ENCODE measurements around the gene IER5. TPM values are rescaled to one million over a fixed set of nuclear protein-coding genes. Genes with fewer than 3 reads are reported as not detected.

IER5 gene
- total RNA-seq, 5 donors from 2014 or later (not counting 1 experiment from before 2014, with no cell fraction given), result 26.6 to 85.5 (median 32.2) TPM

GRCh38 chr1:181123173-181123572 lies 34.7 kb downstream of the IER5 start:
- Mint-ChIP-seq H3K27me3 (no peaks in the 10 kb centered on the region), H3K4me1 (peaks cover 0 to 4% (median 0%) of the 10 kb centered on the region in 3 donors), H3K4me3 (no peak overlapping the region), H3K36me3 (no peaks in the 10 kb centered on the region), H3K9me3 (no peaks in the 10 kb centered on the region), H3K27ac (no peak overlapping the region)
- Histone ChIP-seq H3K9me3 (no peaks in the 10 kb centered on the region), H3K27me3 (replicated peaks in 1 of 2; ENCODE audit: control insufficient read depth in 2 of 2, extremely low read depth in 1 of 2, insufficient read depth in 2 of 2, low read length in 1 of 2) (peaks cover 0 to 6% of the 10 kb centered on the region in 2 experiments), H3K4me3 (ENCODE audit: control insufficient read depth in 1 of 2, extremely low read depth in 1 of 2, low read length in 1 of 2) (no peak overlapping the region), H3K36me3 (ENCODE audit: control insufficient read depth in 2 of 2, extremely low read depth in 1 of 2, insufficient read depth in 1 of 2, low read length in 1 of 2) (no peaks in the 10 kb centered on the region), H3K4me1 (ENCODE audit: control insufficient read depth in 1 of 2, extremely low read depth in 1 of 2, insufficient read depth in 2 of 2, low read length in 2 of 2) (no peaks in the 10 kb centered on the region), H3K27ac (ENCODE audit: low read length) (no peak overlapping the region)
- DNase-seq (no peak), ATAC-seq (replicated peaks in 1 of 4) (no peak)
- ChIA-PET CTCF (interaction anchor here in 1 of 2 donors (0.7 to 1.1 kb wide), 2 partner anchors 19 to 630 kb away, joined by 3 to 8 read pairs; no protein-coding TSS in a partner anchor), POLR2A (no interaction called here)
- WGBS (ENCODE audit: insufficient coverage), result no CpG with 5 or more reads among the region's 3 CpGs

GRCh38 chr1:181124291-181124751 lies 35.8 kb downstream of the IER5 start:
- H3K27me3 Mint-ChIP-seq, result peaks cover 3 to 6% of the 10 kb centered on the region in 2 donors
- CTCF ChIA-PET, result interaction anchor here in 1 of 2 donors (0.6 kb wide), 1 partner anchor 1001 kb away, joined by 5 read pairs; no protein-coding TSS in a partner anchor
- no peak overlapping the region for H3K4me3 Mint-ChIP-seq
- H3K4me3 ChIP-seq (ENCODE audit: control insufficient read depth in 1 of 2, extremely low read depth in 1 of 2, low read length in 1 of 2), result no peak overlapping the region
- DNase-seq (no peak), ATAC-seq (replicated peaks in 1 of 4) (no peak)
- H3K27ac Mint-ChIP-seq, result no peak overlapping the region
- 0% methylated on average over 2 of the region's 2 CpGs for WGBS (ENCODE audit: insufficient coverage)
- H3K4me1 Mint-ChIP-seq, result peaks cover 5 to 9% (median 8%) of the 10 kb centered on the region in 3 donors
- peaks cover 0 to 12% of the 10 kb centered on the region in 2 experiments for H3K27me3 ChIP-seq (replicated peaks in 1 of 2; ENCODE audit: control insufficient read depth in 2 of 2, extremely low read depth in 1 of 2, insufficient read depth in 2 of 2, low read length in 1 of 2)
- POLR2A ChIA-PET, result no interaction called here
- H3K4me1 ChIP-seq (ENCODE audit: control insufficient read depth in 1 of 2, extremely low read depth in 1 of 2, insufficient read depth in 2 of 2, low read length in 2 of 2), result peaks cover 0 to 2% of the 10 kb centered on the region in 2 experiments
- no peak overlapping the region for H3K27ac ChIP-seq (ENCODE audit: low read length)
- no peaks in the 10 kb centered on the region for H3K9me3 Mint-ChIP-seq
- H3K36me3 ChIP-seq (ENCODE audit: control insufficient read depth in 2 of 2, extremely low read depth in 1 of 2, insufficient read depth in 1 of 2, low read length in 1 of 2), result no peaks in the 10 kb centered on the region
- no peaks in the 10 kb centered on the region for H3K36me3 Mint-ChIP-seq
- H3K9me3 ChIP-seq, result no peaks in the 10 kb centered on the region

- Histone ChIP-seq H3K4me3 (ENCODE audit: control insufficient read depth in 1 of 2, extremely low read depth in 1 of 2, low read length in 1 of 2) (no peak overlapping the region), H3K27me3 (replicated peaks in 1 of 2; ENCODE audit: control insufficient read depth in 2 of 2, extremely low read depth in 1 of 2, insufficient read depth in 2 of 2, low read length in 1 of 2) (peaks cover 0 to 15% of the 10 kb centered on the region in 2 experiments), H3K27ac (ENCODE audit: low read length) (no peak overlapping the region), H3K36me3 (ENCODE audit: control insufficient read depth in 2 of 2, extremely low read depth in 1 of 2, insufficient read depth in 1 of 2, low read length in 1 of 2) (no peaks in the 10 kb centered on the region), H3K9me3 (no peaks in the 10 kb centered on the region), H3K4me1 (ENCODE audit: control insufficient read depth in 1 of 2, extremely low read depth in 1 of 2, insufficient read depth in 2 of 2, low read length in 2 of 2) (peaks cover 0 to 2% of the 10 kb centered on the region in 2 experiments)
- no peak for DNase-seq
- ATAC-seq (replicated peaks in 1 of 4), result no peak
- ChIA-PET CTCF (no interaction called here), POLR2A (interaction anchor here in 1 of 2 donors (0.5 kb wide), 1 partner anchor 42 kb away, joined by 8 read pairs; no protein-coding TSS in a partner anchor)
- 67% methylated on average over 3 of the region's 4 CpGs for WGBS (ENCODE audit: insufficient coverage)
- Mint-ChIP-seq H3K4me3 (no peak overlapping the region), H3K27me3 (peaks cover 3 to 6% of the 10 kb centered on the region in 2 donors), H3K36me3 (no peaks in the 10 kb centered on the region), H3K9me3 (no peaks in the 10 kb centered on the region), H3K27ac (no peak overlapping the region), H3K4me1 (peaks cover 5 to 22% (median 13%) of the 10 kb centered on the region in 3 donors)
These were observed 37.8 kb downstream of the IER5 start for GRCh38 chr1:181126289-181126688.

- peaks cover 5 to 22% (median 13%) of the 10 kb centered on the region in 3 donors for H3K4me1 Mint-ChIP-seq
- 79% methylated on average over 7 of the region's 10 CpGs for WGBS (ENCODE audit: insufficient coverage)
- ChIA-PET CTCF (interaction anchor here in 1 of 2 donors (0.6 to 0.8 kb wide), 3 partner anchors 18 to 38 kb away, joined by 3 to 4 read pairs (median 3); no protein-coding TSS in a partner anchor), POLR2A (interaction anchor here in 1 of 2 donors (0.5 kb wide), 1 partner anchor 43 kb away, joined by 8 read pairs; no protein-coding TSS in a partner anchor)
- Histone ChIP-seq H3K9me3 (no peaks in the 10 kb centered on the region), H3K4me1 (ENCODE audit: control insufficient read depth in 1 of 2, extremely low read depth in 1 of 2, insufficient read depth in 2 of 2, low read length in 2 of 2) (peaks cover 0 to 2% of the 10 kb centered on the region in 2 experiments), H3K4me3 (ENCODE audit: control insufficient read depth in 1 of 2, extremely low read depth in 1 of 2, low read length in 1 of 2) (no peak overlapping the region), H3K36me3 (ENCODE audit: control insufficient read depth in 2 of 2, extremely low read depth in 1 of 2, insufficient read depth in 1 of 2, low read length in 1 of 2) (no peaks in the 10 kb centered on the region), H3K27ac (ENCODE audit: low read length) (no peak overlapping the region), H3K27me3 (replicated peaks in 1 of 2; ENCODE audit: control insufficient read depth in 2 of 2, extremely low read depth in 1 of 2, insufficient read depth in 2 of 2, low read length in 1 of 2) (peaks cover 0 to 15% of the 10 kb centered on the region in 2 experiments)
- H3K9me3 Mint-ChIP-seq, result no peaks in the 10 kb centered on the region
- DNase-seq (no peak), ATAC-seq (replicated peaks in 1 of 4) (no peak)
- no peak overlapping the region for H3K4me3 Mint-ChIP-seq
- peaks cover 3 to 6% of the 10 kb centered on the region in 2 donors for H3K27me3 Mint-ChIP-seq
- H3K27ac Mint-ChIP-seq, result no peak overlapping the region
- no peaks in the 10 kb centered on the region for H3K36me3 Mint-ChIP-seq
These were observed 38.5 kb downstream of the IER5 start for GRCh38 chr1:181126871-181127587.

GRCh38 chr1:181127898-181128453 lies 39.5 kb downstream of the IER5 start:
- Mint-ChIP-seq H3K27me3 (peaks cover 3 to 6% of the 10 kb centered on the region in 2 donors), H3K4me1 (peaks cover 5 to 22% (median 13%) of the 10 kb centered on the region in 3 donors), H3K27ac (no peak overlapping the region), H3K36me3 (no peaks in the 10 kb centered on the region), H3K9me3 (no peaks in the 10 kb centered on the region), H3K4me3 (no peak overlapping the region)
- Histone ChIP-seq H3K27ac (ENCODE audit: low read length) (no peak overlapping the region), H3K4me3 (ENCODE audit: control insufficient read depth in 1 of 2, extremely low read depth in 1 of 2, low read length in 1 of 2) (no peak overlapping the region), H3K9me3 (no peaks in the 10 kb centered on the region), H3K36me3 (ENCODE audit: control insufficient read depth in 2 of 2, extremely low read depth in 1 of 2, insufficient read depth in 1 of 2, low read length in 1 of 2) (no peaks in the 10 kb centered on the region), H3K27me3 (replicated peaks in 1 of 2; ENCODE audit: control insufficient read depth in 2 of 2, extremely low read depth in 1 of 2, insufficient read depth in 2 of 2, low read length in 1 of 2) (peaks cover 0 to 12% of the 10 kb centered on the region in 2 experiments), H3K4me1 (ENCODE audit: control insufficient read depth in 1 of 2, extremely low read depth in 1 of 2, insufficient read depth in 2 of 2, low read length in 2 of 2) (peaks cover 0 to 2% of the 10 kb centered on the region in 2 experiments)
- CTCF ChIA-PET, result interaction anchor here in 1 of 2 donors (1.1 kb wide), 1 partner anchor 13 kb away, joined by 3 read pairs; no protein-coding TSS in a partner anchor
- POLR2A ChIA-PET, result interaction anchor here in 1 of 2 donors (0.6 kb wide), 2 partner anchors 31 to 255 kb away, joined by 3 to 13 read pairs; no protein-coding TSS in a partner anchor
- WGBS (ENCODE audit: insufficient coverage), result 60% methylated on average over 1 of the region's 5 CpGs
- DNase-seq (no peak), ATAC-seq (replicated peaks in 1 of 4) (no peak)
